GM19438 (cell line): ENCODE results near the gene TBX20.

Experiments
- ATAC-seq: cut with Tn5 transposase; IDR thresholded peaks from one replicate; pipeline ENCODE4 v1.9.1; 2021; ENCODE audit warnings: low read depth; ENCODE audit not compliant: unreplicated experiment

The TBX20 gene

GRCh38 chr7:35253710-35254495, at the start of gene TBX20:
TSS of gene TBX20 (minus strand) at chr7:35254100. CDS start at chr7:35253620, 480 bp downstream.
- ATAC-seq: no peak

GRCh38 chr7:35289376-35289775, 35.5 kb upstream of the TBX20 start:
- no peak for ATAC-seq

- ATAC-seq: no peak
Measured at GRCh38 chr7:35286986-35287385, 33.1 kb upstream of the TBX20 start.

- ATAC-seq: no peak
Measured at GRCh38 chr7:35286422-35286821, 32.5 kb upstream of the TBX20 start.

GRCh38 chr7:35285799-35286198, 31.9 kb upstream of the TBX20 start:
- ATAC-seq: no peak

GRCh38 chr7:35280902-35281301, 27.0 kb upstream of the TBX20 start:
- no peak for ATAC-seq

- no peak for ATAC-seq
Measured at GRCh38 chr7:35277359-35277758, 23.5 kb upstream of the TBX20 start.

GRCh38 chr7:35272246-35272645, 18.3 kb upstream of the TBX20 start:
- ATAC-seq: no peak

GRCh38 chr7:35268953-35269352, 15.1 kb upstream of the TBX20 start:
- ATAC-seq: no peak

- ATAC-seq: no peak
Measured at GRCh38 chr7:35267411-35267810, 13.5 kb upstream of the TBX20 start.

GRCh38 chr7:35263396-35263795, 9.5 kb upstream of the TBX20 start:
- ATAC-seq: no peak

- ATAC-seq: no peak
Measured at GRCh38 chr7:35261476-35262285, 7.8 kb upstream of the TBX20 start.

- no peak for ATAC-seq
Measured at GRCh38 chr7:35261041-35261440, 7.1 kb upstream of the TBX20 start.

GRCh38 chr7:35260246-35260645, 6.3 kb upstream of the TBX20 start:
- ATAC-seq: no peak

GRCh38 chr7:35259523-35259908, 5.6 kb upstream of the TBX20 start:
- no peak for ATAC-seq

GRCh38 chr7:35258868-35259522, 5.1 kb upstream of the TBX20 start:
- ATAC-seq: no peak

- no peak for ATAC-seq
Measured at GRCh38 chr7:35258125-35258867, 4.4 kb upstream of the TBX20 start.

- ATAC-seq: no peak
Measured at GRCh38 chr7:35257251-35258124, 3.6 kb upstream of the TBX20 start.

GRCh38 chr7:35256256-35257175, 2.6 kb upstream of the TBX20 start:
- no peak for ATAC-seq
